ENCODE measurements around the gene NEDD8.

The NEDD8 gene

GRCh38 chr14:24181371-24182077 lies 50.6 kb downstream of the NEDD8 start:
- no peak for DNase-seq (ENCODE audit: extremely low read depth, insufficient read length)
- Histone ChIP-seq H3K4me3 (replicated peaks; ENCODE audit: low read depth, low read length) (no peak overlapping the region), H3K27me3 (replicated peaks; ENCODE audit: control insufficient read depth, insufficient read depth, low read length) (no peaks in the 10 kb centered on the region), H3K36me3 (ENCODE audit: control insufficient read depth, insufficient read depth, low read length) (peaks cover 76% of the 10 kb centered on the region)
- no peak for TF ChIP-seq CTCF (IDR thresholded peaks at IDR 0.05; ENCODE audit: insufficient read depth, low read length, poor library complexity, severe bottlenecking)

- TF ChIP-seq CTCF (IDR thresholded peaks at IDR 0.05; ENCODE audit: insufficient read depth, low read length, poor library complexity, severe bottlenecking): no peak
Measured at GRCh38 chr14:24179961-24180796, 52.0 kb downstream of the NEDD8 start.

GRCh38 chr14:24179294-24179960 lies 52.7 kb downstream of the NEDD8 start:
- TF ChIP-seq CTCF (IDR thresholded peaks at IDR 0.05; ENCODE audit: insufficient read depth, low read length, poor library complexity, severe bottlenecking): no peak
- H3K27me3 ChIP-seq (replicated peaks; ENCODE audit: control insufficient read depth, insufficient read depth, low read length): no peaks in the 10 kb centered on the region
- H3K4me3 ChIP-seq (replicated peaks; ENCODE audit: low read depth, low read length): no peak overlapping the region
- no peak for DNase-seq (ENCODE audit: extremely low read depth, insufficient read length)
- peaks cover 64% of the 10 kb centered on the region for H3K36me3 ChIP-seq (ENCODE audit: control insufficient read depth, insufficient read depth, low read length)

More at GRCh38 chr14:24179961-24180796, 52.0 kb downstream of the NEDD8 start:
- H3K4me3 ChIP-seq (replicated peaks; ENCODE audit: low read depth, low read length): no peak overlapping the region
- H3K36me3 ChIP-seq (ENCODE audit: control insufficient read depth, insufficient read depth, low read length): peaks cover 68% of the 10 kb centered on the region
- no peaks in the 10 kb centered on the region for H3K27me3 ChIP-seq (replicated peaks; ENCODE audit: control insufficient read depth, insufficient read depth, low read length)
- DNase-seq (ENCODE audit: extremely low read depth, insufficient read length): no peak

GRCh38 chr14:24178399-24179178 lies 53.6 kb downstream of the NEDD8 start:
- Histone ChIP-seq H3K4me3 (replicated peaks; ENCODE audit: low read depth, low read length) (no peak overlapping the region), H3K36me3 (ENCODE audit: control insufficient read depth, insufficient read depth, low read length) (peaks cover 58% of the 10 kb centered on the region), H3K27me3 (replicated peaks; ENCODE audit: control insufficient read depth, insufficient read depth, low read length) (no peaks in the 10 kb centered on the region)
- no peak for DNase-seq (ENCODE audit: extremely low read depth, insufficient read length)
- no peak for TF ChIP-seq CTCF (IDR thresholded peaks at IDR 0.05; ENCODE audit: insufficient read depth, low read length, poor library complexity, severe bottlenecking)

- no peak overlapping the region for H3K4me3 ChIP-seq (replicated peaks; ENCODE audit: low read depth, low read length)
- peaks cover 52% of the 10 kb centered on the region for H3K36me3 ChIP-seq (ENCODE audit: control insufficient read depth, insufficient read depth, low read length)
- DNase-seq (ENCODE audit: extremely low read depth, insufficient read length): no peak
- H3K27me3 ChIP-seq (replicated peaks; ENCODE audit: control insufficient read depth, insufficient read depth, low read length): no peaks in the 10 kb centered on the region
- no peak for TF ChIP-seq CTCF (IDR thresholded peaks at IDR 0.05; ENCODE audit: insufficient read depth, low read length, poor library complexity, severe bottlenecking)
Measured at GRCh38 chr14:24177891-24178290, 54.3 kb downstream of the NEDD8 start.
